ENCODE results near the gene CRABP2. TPM values are rescaled to one million over a fixed set of nuclear protein-coding genes. Genes with fewer than 3 reads are reported as not detected.

CRABP2 gene
- total and polyA plus RNA-seq, 11 donors: 0.46 to 11.4 (median 1.4) TPM; not detected in 3

DNA sequence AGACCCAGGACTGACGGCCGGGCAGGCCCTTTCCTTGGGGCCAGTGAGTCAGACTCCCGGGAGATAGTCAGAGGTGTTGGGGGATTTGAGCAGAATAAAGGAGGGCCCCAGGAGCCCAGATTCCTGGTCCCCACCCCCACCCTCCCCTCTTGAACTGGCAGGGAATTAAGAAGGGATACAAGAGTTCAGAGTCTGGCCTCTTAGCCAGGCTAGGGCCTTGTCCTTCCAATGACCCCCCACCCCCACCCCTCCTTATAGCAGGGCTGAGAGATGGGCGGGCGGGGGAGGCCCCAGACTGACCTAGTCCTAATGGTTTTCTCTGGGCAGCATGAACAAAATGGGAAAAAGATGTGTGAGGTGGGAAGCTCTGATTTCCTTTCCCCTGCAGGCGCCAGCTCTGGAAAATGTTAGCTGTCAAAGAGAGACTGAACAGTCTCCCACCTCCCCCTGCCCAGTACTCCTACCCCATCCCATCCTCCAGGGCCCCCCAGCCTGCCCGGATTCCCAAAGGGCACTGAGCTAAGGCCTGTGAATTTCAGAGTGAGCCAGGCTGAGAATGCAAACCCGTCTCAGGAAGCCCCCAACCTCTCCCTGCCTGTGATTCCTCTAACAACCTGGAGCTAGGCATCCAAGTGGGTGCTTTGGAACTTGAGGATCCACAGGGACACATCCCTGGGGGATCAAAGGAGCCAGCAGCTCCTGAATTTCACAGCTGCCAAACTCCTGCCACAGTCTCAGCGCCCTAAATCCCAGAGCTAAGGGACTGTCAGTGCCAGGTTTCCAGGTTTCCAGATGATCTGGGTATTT lies 5.8 kb upstream of the CRABP2 start:
- DNase-seq: peak in 1 of 5 donors; percentile 44
- intact Hi-C loops (cut with DNase I): no loop called here

GRCh38 chr1:156709757-156710489 lies 4.5 kb upstream of the CRABP2 start:
- peak; percentile 56 to 85 (median 68) for ATAC-seq
- no peak for TF ChIP-seq POLR2A (IDR thresholded peaks at IDR 0.05)
- TF ChIP-seq, protein P1, sequence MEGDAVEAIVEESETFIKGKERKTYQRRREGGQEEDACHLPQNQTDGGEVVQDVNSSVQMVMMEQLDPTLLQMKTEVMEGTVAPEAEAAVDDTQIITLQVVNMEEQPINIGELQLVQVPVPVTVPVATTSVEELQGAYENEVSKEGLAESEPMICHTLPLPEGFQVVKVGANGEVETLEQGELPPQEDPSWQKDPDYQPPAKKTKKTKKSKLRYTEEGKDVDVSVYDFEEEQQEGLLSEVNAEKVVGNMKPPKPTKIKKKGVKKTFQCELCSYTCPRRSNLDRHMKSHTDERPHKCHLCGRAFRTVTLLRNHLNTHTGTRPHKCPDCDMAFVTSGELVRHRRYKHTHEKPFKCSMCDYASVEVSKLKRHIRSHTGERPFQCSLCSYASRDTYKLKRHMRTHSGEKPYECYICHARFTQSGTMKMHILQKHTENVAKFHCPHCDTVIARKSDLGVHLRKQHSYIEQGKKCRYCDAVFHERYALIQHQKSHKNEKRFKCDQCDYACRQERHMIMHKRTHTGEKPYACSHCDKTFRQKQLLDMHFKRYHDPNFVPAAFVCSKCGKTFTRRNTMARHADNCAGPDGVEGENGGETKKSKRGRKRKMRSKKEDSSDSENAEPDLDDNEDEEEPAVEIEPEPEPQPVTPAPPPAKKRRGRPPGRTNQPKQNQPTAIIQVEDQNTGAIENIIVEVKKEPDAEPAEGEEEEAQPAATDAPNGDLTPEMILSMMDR (IDR thresholded peaks at IDR 0.05): no peak
- intact Hi-C loops (cut with DNase I): no loop called here
- no peaks in the 10 kb centered on the region for H3K36me3 ChIP-seq
- DNase-seq: peak; percentile 4 to 81 (median 65)
- H3K4me3 ChIP-seq: no peak overlapping the region
- H3K4me1 ChIP-seq: peaks cover 0 to 47% (median 32%) of the 10 kb centered on the region in 12 donors
- H3K27me3 ChIP-seq: peaks cover 0 to 17% (median 2%) of the 10 kb centered on the region in 9 donors
- peak overlapping the region in 5 of 12 donors; percentile 2 to 84 (median 52) for H3K27ac ChIP-seq
- H3K9me3 ChIP-seq: no peaks in the 10 kb centered on the region
- 37 to 49% (median 39%) methylated on average over 5 to 11 of the region's 11 CpGs for WGBS, 4 donors

More for the DNA sequence above, 5.8 kb upstream of the CRABP2 start:
- peaks cover 0 to 5% (median 0%) of the 10 kb centered on the region in 9 donors for H3K27me3 ChIP-seq
- no peak for ATAC-seq
- TF ChIP-seq, protein P1 (IDR thresholded peaks at IDR 0.05): no peak
- no peak for TF ChIP-seq POLR2A (IDR thresholded peaks at IDR 0.05)
- H3K9me3 ChIP-seq: no peaks in the 10 kb centered on the region
- peak overlapping the region in 1 of 12 donors; percentile 9 for H3K27ac ChIP-seq
- H3K36me3 ChIP-seq: peaks cover 0 to 6% (median 0%) of the 10 kb centered on the region in 9 donors
- H3K4me3 ChIP-seq: no peak overlapping the region
- WGBS, 4 donors: 84 to 89% (median 88%) methylated on average over 8 to 9 of the region's 9 CpGs
- H3K4me1 ChIP-seq: peaks cover 0 to 34% (median 19%) of the 10 kb centered on the region in 12 donors

GRCh38 chr1:156709031-156709430 lies 3.6 kb upstream of the CRABP2 start:
- Histone ChIP-seq H3K36me3 (no peaks in the 10 kb centered on the region), H3K27me3 (peaks cover 0 to 26% (median 10%) of the 10 kb centered on the region in 9 donors), H3K9me3 (no peaks in the 10 kb centered on the region), H3K27ac (peak overlapping the region in 3 of 12 donors; percentile 47 to 84 (median 83)), H3K4me1 (peaks cover 0 to 55% (median 36%) of the 10 kb centered on the region in 12 donors), H3K4me3 (no peak overlapping the region)
- ATAC-seq (no peak), DNase-seq (no peak)
- no peak for TF ChIP-seq POLR2A (IDR thresholded peaks at IDR 0.05)
- TF ChIP-seq, protein P1 (IDR thresholded peaks at IDR 0.05): no peak
- 84 to 90% (median 89%) methylated on average over 4 of the region's 4 CpGs for WGBS, 4 donors
- intact Hi-C loops (cut with DNase I): no loop called here

DNA sequence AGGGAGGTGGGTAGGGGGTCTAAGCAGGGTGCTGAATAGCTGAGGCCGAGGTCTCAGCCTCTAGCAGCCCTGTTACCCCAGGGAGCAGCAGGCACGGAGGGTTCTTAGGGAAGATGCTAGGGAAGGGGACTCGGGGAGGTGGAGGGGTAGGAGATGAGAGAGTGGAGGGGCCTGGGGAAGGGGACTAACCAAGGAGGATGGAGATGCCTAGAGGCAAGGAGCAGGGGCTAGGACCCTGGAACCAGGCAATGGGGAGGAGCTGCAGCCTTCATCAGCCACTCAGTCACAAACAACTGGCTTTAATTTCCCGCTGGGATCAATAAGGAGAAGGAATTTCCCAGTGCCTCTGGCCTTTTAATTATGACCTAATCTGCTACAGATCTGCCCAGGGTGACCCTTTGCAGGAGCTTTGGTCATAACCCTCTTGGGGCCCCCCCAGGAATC lies 2.9 kb upstream of the CRABP2 start:
- Histone ChIP-seq H3K9me3 (no peaks in the 10 kb centered on the region), H3K4me3 (no peak overlapping the region), H3K27me3 (peaks cover 0 to 33% (median 18%) of the 10 kb centered on the region in 9 donors), H3K4me1 (peaks cover 0 to 57% (median 36%) of the 10 kb centered on the region in 12 donors), H3K27ac (peak overlapping the region in 7 of 12 donors; percentile 13 to 91 (median 81)), H3K36me3 (no peaks in the 10 kb centered on the region)
- DNase-seq: no peak
- WGBS, 4 donors: 68 to 78% (median 74%) methylated on average over 4 of the region's 4 CpGs
- intact Hi-C loops (cut with DNase I): no loop called here
- ATAC-seq: no peak
- TF ChIP-seq, protein P1 (IDR thresholded peaks at IDR 0.05): no peak
- TF ChIP-seq POLR2A (IDR thresholded peaks at IDR 0.05): no peak

Data from heart left ventricle (tissue), 16 donors.